Trophoblast cell (in vitro differentiated cells and primary cell): Measurements from ENCODE around the gene ARSI.

ENCODE experiments used
- DNase-seq, 2 donors: peaks; one replicate each; pipeline ENCODE4 v3.0.0-alpha.2; 2016
- H2AFZ ChIP-seq: 2 replicates; pipeline ENCODE4 v1.6.1; 2013; ENCODE audit warnings: low read length, moderate library complexity, mild to moderate bottlenecking; ENCODE audit not compliant: insufficient read depth, poor library complexity
- H2AK5ac ChIP-seq: 2 replicates; pipeline ENCODE4 v1.6.1; 2013; ENCODE audit warnings: mild to moderate bottlenecking, low read length
- H2BK120ac ChIP-seq: 2 replicates; pipeline ENCODE4 v1.6.1; 2013; ENCODE audit warnings: low read length, mild to moderate bottlenecking, moderate library complexity; ENCODE audit not compliant: insufficient read depth, poor library complexity
- H2BK12ac ChIP-seq: 2 replicates; pipeline ENCODE4 v1.6.1; 2013; ENCODE audit warnings: mild to moderate bottlenecking, low read length, moderate library complexity
- H2BK5ac ChIP-seq: 2 replicates; pipeline ENCODE4 v1.6.1; 2013; ENCODE audit warnings: low read length, low read depth, moderate library complexity, mild to moderate bottlenecking; ENCODE audit not compliant: poor library complexity
- H3K14ac ChIP-seq: 2 replicates; pipeline ENCODE4 v1.6.1; 2013; ENCODE audit warnings: mild to moderate bottlenecking, low read length
- H3K18ac ChIP-seq: 2 replicates; pipeline ENCODE4 v1.6.1; 2013; ENCODE audit warnings: mild to moderate bottlenecking, low read length
- H3K23ac ChIP-seq: 2 replicates; pipeline ENCODE4 v1.6.1; 2013; ENCODE audit warnings: low read length
- H3K27ac ChIP-seq: 2 replicates; pipeline ENCODE4 v1.5.1; 2013; ENCODE audit warnings: low read depth, mild to moderate bottlenecking, inconsistent platforms, low read length, moderate library complexity
- H3K27me3 ChIP-seq: 2 replicates; pipeline ENCODE4 v1.6.1; 2013; ENCODE audit warnings: inconsistent platforms, mild to moderate bottlenecking, low read length, moderate library complexity; ENCODE audit not compliant: insufficient read depth
- H3K36me3 ChIP-seq, 2 experiments: 1 replicate in 1 of 2; 2 replicates in 1 of 2; pipeline ENCODE4 v1.6.1; 2013; ENCODE audit warnings: low read length in 2 of 2, mild to moderate bottlenecking in 2 of 2, moderate library complexity in 1 of 2; ENCODE audit not compliant: insufficient read depth in 2 of 2, control insufficient read depth in 1 of 2
- H3K4ac ChIP-seq: 2 replicates; pipeline ENCODE4 v1.6.1; 2013; ENCODE audit warnings: low read depth, mild to moderate bottlenecking, low read length, moderate library complexity
- H3K4me1 ChIP-seq, 2 experiments: 1 replicate in 1 of 2; 2 replicates in 1 of 2; pipeline ENCODE4 v1.6.1; 2013; ENCODE audit warnings: low read length in 2 of 2, mild to moderate bottlenecking in 2 of 2, moderate library complexity in 1 of 2; ENCODE audit not compliant: insufficient read depth in 2 of 2, control insufficient read depth in 1 of 2
- H3K4me2 ChIP-seq: 2 replicates; pipeline ENCODE4 v1.6.1; 2013; ENCODE audit warnings: inconsistent platforms, mild to moderate bottlenecking, low read length, moderate library complexity
- H3K4me3 ChIP-seq: 2 replicates; pipeline ENCODE4 v1.5.1; 2013; ENCODE audit warnings: mild to moderate bottlenecking, low read depth, low read length, inconsistent platforms
- H3K79me1 ChIP-seq: one replicate; pipeline ENCODE4 v1.6.1; 2013; ENCODE audit warnings: low read length
- H3K79me2 ChIP-seq: 2 replicates; pipeline ENCODE4 v1.6.1; 2013; ENCODE audit warnings: low read length, mild to moderate bottlenecking; ENCODE audit not compliant: control insufficient read depth, insufficient read depth, poor library complexity
- H3K9ac ChIP-seq: 2 replicates; pipeline ENCODE4 v1.6.1; 2013; ENCODE audit warnings: mild to moderate bottlenecking, low read length
- H3K9me3 ChIP-seq: 2 replicates; pipeline ENCODE4 v1.6.1; 2013; ENCODE audit warnings: low read depth, mild to moderate bottlenecking, control low read depth, inconsistent platforms, low read length; ENCODE audit not compliant: insufficient read depth
- H4K12ac ChIP-seq: 2 replicates; pipeline ENCODE4 v1.6.1; 2013; ENCODE audit warnings: low read depth, mild to moderate bottlenecking, low read length, moderate library complexity
- H4K8ac ChIP-seq: 2 replicates; pipeline ENCODE4 v1.6.1; 2013; ENCODE audit warnings: low read depth, mild to moderate bottlenecking, low read length, moderate library complexity
- H4K91ac ChIP-seq: one replicate; pipeline ENCODE4 v1.6.1; 2013; ENCODE audit warnings: low read depth, mild to moderate bottlenecking, low read length, moderate library complexity
- WGBS: extraction: QIAGEN DNeasy Blood & Tissue Kit; methylation state at CpG from one replicate; pipeline ENCODE4 v1.1.7; 2013; ENCODE audit warnings: missing lambda C conversion rate; ENCODE audit not compliant: insufficient read length, insufficient coverage; ENCODE audit errors: extremely low coverage; 5-methylcytosine and 5-hydroxymethylcytosine counted together

Gene ARSI

DNA sequence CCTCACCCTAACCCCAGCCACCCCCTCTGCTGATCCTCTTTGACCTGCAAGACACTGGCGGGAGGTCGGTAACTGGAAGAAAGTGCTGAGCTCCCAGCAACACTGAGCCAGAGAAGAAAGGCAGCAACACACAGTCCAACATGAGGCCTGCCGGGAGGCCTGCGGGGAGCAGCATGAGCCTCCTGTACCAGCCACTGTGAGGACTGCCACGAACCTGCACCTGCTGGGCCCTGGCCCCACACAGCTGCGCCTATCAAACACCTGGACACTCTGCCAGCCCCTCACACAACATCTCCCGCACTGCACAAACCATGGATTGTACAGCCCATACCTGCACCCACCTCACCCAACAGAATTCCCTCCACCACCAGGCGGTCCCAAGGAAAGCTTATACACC is 31.4 kb downstream of the ARSI start:
- Histone ChIP-seq H3K4me1 (no peaks in the 10 kb centered on the region), H3K9me3 (no peaks in the 10 kb centered on the region), H3K9ac (no peak overlapping the region), H2BK5ac (no peak overlapping the region), H3K18ac (no peak overlapping the region), H3K36me3 (no peaks in the 10 kb centered on the region), H4K8ac (no peak overlapping the region), H3K79me1 (no peaks in the 10 kb centered on the region), H3K23ac (no peak overlapping the region), H4K12ac (no peak overlapping the region), H3K14ac (no peak overlapping the region), H3K4ac (no peak overlapping the region), H2AFZ (no peak overlapping the region), H3K4me2 (no peak overlapping the region), H2BK120ac (no peak overlapping the region), H2BK12ac (no peak overlapping the region), H3K4me3 (no peak overlapping the region), H3K79me2 (no peaks in the 10 kb centered on the region), H4K91ac (no peak overlapping the region), H2AK5ac (no peak overlapping the region), H3K27ac (no peak overlapping the region), H3K27me3 (no peaks in the 10 kb centered on the region)
- no CpG with 5 or more reads among the region's 8 CpGs for WGBS
- DNase-seq = no peak

DNA sequence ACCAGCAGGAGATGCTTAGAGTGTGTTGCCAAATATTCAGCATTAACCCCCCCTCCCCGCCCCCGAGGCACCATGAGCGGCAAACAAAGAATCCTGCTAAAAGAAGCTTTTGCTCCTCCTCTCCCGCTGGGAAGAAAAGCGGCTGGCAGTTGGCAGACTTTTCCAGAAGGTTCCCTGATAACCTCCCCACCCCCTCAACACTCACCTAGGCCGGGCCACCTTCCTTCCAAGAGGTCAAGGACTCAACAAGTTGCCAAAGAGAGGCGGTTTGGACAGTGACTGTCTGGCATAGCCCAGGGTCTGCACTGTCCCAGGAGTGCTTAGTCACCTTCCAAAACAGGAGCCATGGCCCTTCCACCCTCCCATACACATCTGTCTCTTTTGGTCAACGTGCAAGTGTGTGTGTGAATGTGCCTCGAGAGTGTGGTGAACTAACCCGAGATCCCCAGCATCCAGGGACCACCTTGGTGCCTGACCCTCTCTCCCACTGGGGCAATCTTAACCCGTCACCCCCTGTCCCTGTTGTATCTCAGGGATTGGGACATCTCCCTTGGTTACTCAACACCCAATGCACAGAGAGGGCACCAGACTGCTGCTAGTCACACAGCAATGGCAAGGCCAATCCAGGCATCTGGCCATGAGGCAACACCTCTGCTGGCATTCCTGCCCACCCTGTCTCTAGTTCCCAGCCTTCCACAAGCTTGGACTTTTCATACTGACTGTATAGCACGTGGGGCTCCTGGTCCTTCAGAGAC is 32.0 kb downstream of the ARSI start:
- no peaks in the 10 kb centered on the region for H3K36me3 ChIP-seq
- H3K27ac ChIP-seq = no peak overlapping the region
- H3K18ac ChIP-seq = no peak overlapping the region
- no peak overlapping the region for H2AK5ac ChIP-seq
- WGBS = no CpG with 5 or more reads among the region's 12 CpGs
- H2AFZ ChIP-seq = no peak overlapping the region
- H4K12ac ChIP-seq = no peak overlapping the region
- H3K9ac ChIP-seq = no peak overlapping the region
- H4K91ac ChIP-seq = no peak overlapping the region
- H4K8ac ChIP-seq = no peak overlapping the region
- no peak overlapping the region for H2BK5ac ChIP-seq
- no peak for DNase-seq
- no peak overlapping the region for H2BK12ac ChIP-seq
- H3K9me3 ChIP-seq = no peaks in the 10 kb centered on the region
- no peaks in the 10 kb centered on the region for H3K27me3 ChIP-seq
- no peak overlapping the region for H2BK120ac ChIP-seq
- no peaks in the 10 kb centered on the region for H3K4me1 ChIP-seq
- H3K4me3 ChIP-seq = no peak overlapping the region
- H3K79me1 ChIP-seq = no peaks in the 10 kb centered on the region
- no peaks in the 10 kb centered on the region for H3K79me2 ChIP-seq
- H3K4me2 ChIP-seq = no peak overlapping the region
- H3K23ac ChIP-seq = no peak overlapping the region
- no peak overlapping the region for H3K4ac ChIP-seq
- no peak overlapping the region for H3K14ac ChIP-seq

DNA sequence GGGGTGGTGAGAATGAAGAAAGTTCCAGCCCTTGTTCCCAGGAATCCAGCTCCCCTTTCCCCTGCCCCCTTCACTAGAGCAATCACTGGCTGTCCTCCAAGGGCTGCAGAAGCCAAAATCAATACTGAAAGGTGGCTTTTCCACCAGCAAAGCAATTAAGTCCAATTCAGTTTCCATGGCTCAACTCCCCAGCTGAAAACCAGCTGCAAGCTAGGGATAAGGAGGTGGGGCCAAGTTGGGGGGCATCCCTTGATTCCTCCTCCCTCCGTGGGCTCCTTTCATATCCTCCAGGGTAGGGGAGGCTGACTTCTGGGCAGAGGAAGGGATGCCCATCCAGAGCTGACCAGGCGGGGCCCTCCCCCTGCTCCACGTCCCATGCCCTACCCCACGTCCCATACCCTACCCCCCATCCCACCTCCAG is 35.8 kb downstream of the ARSI start:
- H3K79me1 ChIP-seq = no peaks in the 10 kb centered on the region
- H2BK120ac ChIP-seq = no peak overlapping the region
- no peaks in the 10 kb centered on the region for H3K4me1 ChIP-seq
- no peaks in the 10 kb centered on the region for H3K79me2 ChIP-seq
- H3K14ac ChIP-seq = no peak overlapping the region
- no peaks in the 10 kb centered on the region for H3K36me3 ChIP-seq
- H3K4ac ChIP-seq = no peak overlapping the region
- H2AFZ ChIP-seq = no peak overlapping the region
- no peak overlapping the region for H4K8ac ChIP-seq
- no peak overlapping the region for H3K4me3 ChIP-seq
- no CpG with 5 or more reads among the region's 4 CpGs for WGBS
- H2BK5ac ChIP-seq = no peak overlapping the region
- no peak overlapping the region for H3K4me2 ChIP-seq
- no peaks in the 10 kb centered on the region for H3K27me3 ChIP-seq
- H3K9me3 ChIP-seq = peaks cover 3% of the 10 kb centered on the region
- H4K91ac ChIP-seq = no peak overlapping the region
- no peak overlapping the region for H3K9ac ChIP-seq
- H4K12ac ChIP-seq = no peak overlapping the region
- no peak overlapping the region for H2BK12ac ChIP-seq
- no peak overlapping the region for H2AK5ac ChIP-seq
- H3K23ac ChIP-seq = no peak overlapping the region
- no peak for DNase-seq
- H3K27ac ChIP-seq = no peak overlapping the region
- no peak overlapping the region for H3K18ac ChIP-seq

DNA sequence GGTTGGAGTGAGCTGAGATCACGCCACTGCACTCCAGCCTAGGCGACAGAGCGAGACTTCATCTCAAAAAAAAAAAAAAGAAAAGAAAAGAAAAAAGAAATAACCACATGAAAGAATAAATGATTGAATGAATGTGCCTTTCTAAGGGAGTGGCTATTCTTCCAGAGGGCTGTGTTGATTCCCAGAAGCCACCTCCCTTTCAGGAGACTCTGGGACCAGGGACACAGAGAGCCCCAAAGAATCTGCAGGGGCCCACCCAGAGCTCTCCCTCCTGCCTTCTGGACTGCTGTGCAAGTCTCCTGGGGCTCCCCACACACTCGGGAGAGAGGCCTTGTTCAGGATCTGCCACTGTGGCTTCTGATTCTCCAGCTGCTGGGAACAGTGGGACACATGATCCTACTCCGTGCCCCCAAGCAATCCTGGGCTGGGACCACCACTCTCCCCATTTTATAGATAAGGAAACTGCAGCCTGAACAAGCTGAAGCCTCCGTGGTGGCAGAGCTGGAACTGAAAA is 36.8 kb downstream of the ARSI start:
- Histone ChIP-seq H3K9me3 (peaks cover 3% of the 10 kb centered on the region), H3K18ac (no peak overlapping the region), H3K79me1 (no peaks in the 10 kb centered on the region), H3K27ac (no peak overlapping the region), H4K12ac (no peak overlapping the region), H2BK120ac (no peak overlapping the region), H3K36me3 (no peaks in the 10 kb centered on the region), H2BK5ac (no peak overlapping the region), H3K79me2 (no peaks in the 10 kb centered on the region), H3K9ac (no peak overlapping the region), H3K4ac (no peak overlapping the region), H3K23ac (no peak overlapping the region), H2AK5ac (no peak overlapping the region), H3K4me3 (no peak overlapping the region), H3K4me2 (no peak overlapping the region), H4K91ac (no peak overlapping the region), H2AFZ (no peak overlapping the region), H3K4me1 (no peaks in the 10 kb centered on the region), H3K14ac (no peak overlapping the region), H4K8ac (no peak overlapping the region), H2BK12ac (no peak overlapping the region), H3K27me3 (no peaks in the 10 kb centered on the region)
- WGBS = no CpG with 5 or more reads among the region's 6 CpGs
- no peak for DNase-seq
